ENCODE data around the gene RBMS2.
A peak's percentile ranks its signal among the peaks of the same experiment; 100 is the strongest.
"Not testable (repeated sequence)": the region's sequence is repeated elsewhere in the genome, so short reads cannot be mapped to it uniquely, and the experiment has no call there.

Gene RBMS2

GRCh38 chr12:56521590-56522371 is at the start of gene RBMS2:
Gene RBMS2 (plus strand): TSS chr12:56521820. CDS start chr12:56522024, 204 bp downstream.
- peak; percentile 54 for DNase-seq

GRCh38 chr12:56474389-56474788 is 47.2 kb upstream of the RBMS2 start:
- DNase-seq: no peak

GRCh38 chr12:56476143-56476542 is 45.5 kb upstream of the RBMS2 start:
- no peak for DNase-seq

GRCh38 chr12:56476972-56477432 is 44.6 kb upstream of the RBMS2 start:
- no peak for DNase-seq

- DNase-seq: no peak
These were observed 43.9 kb upstream of the RBMS2 start for GRCh38 chr12:56477521-56478225.

- DNase-seq: no peak
These were observed 42.0 kb upstream of the RBMS2 start for GRCh38 chr12:56479625-56480024.

GRCh38 chr12:56484566-56484965 is 37.1 kb upstream of the RBMS2 start:
- DNase-seq: no peak

GRCh38 chr12:56486694-56487093 is 34.9 kb upstream of the RBMS2 start:
- DNase-seq: no peak

- peak; percentile 67 for DNase-seq
These were observed 34.1 kb upstream of the RBMS2 start for GRCh38 chr12:56487448-56488040.

GRCh38 chr12:56488041-56488955 is 33.3 kb upstream of the RBMS2 start, which contains the start of gene GLS2:
Gene GLS2 (minus strand): TSS chr12:56488161. CDS start chr12:56488118, 43 bp downstream.
- peak; percentile 81 for DNase-seq

- no peak for DNase-seq
These were observed 31.3 kb upstream of the RBMS2 start for GRCh38 chr12:56490360-56490759.

- DNase-seq: peak; percentile 28
These were observed 28.1 kb upstream of the RBMS2 start for GRCh38 chr12:56493409-56494105.

GRCh38 chr12:56494106-56494415 is 27.6 kb upstream of the RBMS2 start:
- not testable (repeated sequence) for DNase-seq

GRCh38 chr12:56494481-56494880 is 27.1 kb upstream of the RBMS2 start:
- peak; percentile 33 for DNase-seq

GRCh38 chr12:56496704-56497103 is 24.9 kb upstream of the RBMS2 start:
- DNase-seq: peak; percentile 83

- DNase-seq: peak; percentile 15
These were observed 23.3 kb upstream of the RBMS2 start for GRCh38 chr12:56498126-56498902.

- peak; percentile 40 for DNase-seq
These were observed 22.2 kb upstream of the RBMS2 start for GRCh38 chr12:56499452-56499851.

GRCh38 chr12:56499879-56500278 is 21.7 kb upstream of the RBMS2 start:
- DNase-seq: peak; percentile 17

GRCh38 chr12:56510786-56511185 is 10.8 kb upstream of the RBMS2 start:
- no peak for DNase-seq

GRCh38 chr12:56514014-56514318 is 7.7 kb upstream of the RBMS2 start:
- not testable (repeated sequence) for DNase-seq

- DNase-seq: no peak
These were observed 3.8 kb upstream of the RBMS2 start for GRCh38 chr12:56517854-56518253.
